Body of pancreas (tissue), 4 donors: ENCODE measurements around the gene ATP9B.

Source experiments
- CTCF ChIP-seq, 7 experiments: fragments of 450-650 bp in 4 of 7; fragments of 200-600 bp in 3 of 7; sonication (generic) in 3 of 7; IDR thresholded peaks; one replicate each; pipeline ENCODE4 v1.5.1; 2016 to 2019; ENCODE audit warnings: antibody characterized with exemption in 7 of 7
- POLR2A ChIP-seq, 3 donors: fragments of 450-650 bp; IDR thresholded peaks; one replicate each; pipeline ENCODE4 v1.6.1; 2016; ENCODE audit warnings: antibody characterized with exemption in 3 of 3, mild to moderate bottlenecking in 2 of 3

DNA sequence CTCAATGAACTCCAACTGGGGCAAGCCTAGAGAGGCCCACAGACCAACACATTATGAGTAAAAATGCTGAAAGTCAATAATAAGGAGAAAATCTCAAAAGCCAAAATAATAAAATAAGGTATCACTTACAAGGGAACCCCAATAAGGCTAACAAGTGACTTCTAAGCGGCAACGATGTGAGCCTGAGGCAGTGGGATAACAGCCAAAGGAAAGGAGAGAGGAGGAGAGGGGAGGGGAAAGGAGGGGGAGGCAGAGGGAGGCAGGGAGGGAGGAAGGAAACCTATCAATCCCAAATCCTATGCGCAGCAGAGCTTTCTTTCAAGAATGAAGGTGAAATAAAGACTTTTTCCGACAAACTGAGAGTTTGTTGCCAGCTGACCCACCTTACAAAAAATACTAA is 320.5 kb downstream of the ATP9B start:
- TF ChIP-seq POLR2A (IDR thresholded peaks at IDR 0.05) (no peak), CTCF (IDR thresholded peaks at IDR 0.05) (no peak)
